ENCODE data around the gene FOXP1. TPM values are rescaled to one million over a fixed set of nuclear protein-coding genes. Genes with fewer than 3 reads are reported as not detected.
A peak's percentile ranks its signal among the peaks of the same experiment; 100 is the strongest.

FOXP1 gene
- total and polyA plus RNA-seq, 2 of the 13 experiments (the other 11 are each of a cell fraction or from before 2014, with no cell fraction given) = 40.4 to 59.0 TPM

DNA sequence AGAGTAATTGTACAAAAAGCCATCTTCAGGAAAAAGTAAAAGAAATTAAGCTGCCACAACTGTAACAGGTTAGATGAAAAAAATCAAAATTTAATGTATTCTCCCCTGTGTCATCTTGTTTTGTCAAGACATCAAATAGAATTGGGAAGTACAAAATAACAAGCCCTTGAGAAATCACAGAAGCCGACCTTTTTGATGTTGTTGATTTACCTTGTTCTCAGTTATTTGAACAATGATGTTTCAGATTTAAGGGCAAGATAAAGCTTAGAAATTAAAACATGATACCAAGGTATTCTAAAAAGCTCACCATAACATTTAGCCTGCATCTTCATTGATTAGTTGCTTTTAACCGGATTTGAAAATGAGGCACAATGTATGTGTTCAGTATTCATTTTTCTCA is 523.0 kb downstream of the FOXP1 start (continued):
- TF ChIP-seq, protein P1, sequence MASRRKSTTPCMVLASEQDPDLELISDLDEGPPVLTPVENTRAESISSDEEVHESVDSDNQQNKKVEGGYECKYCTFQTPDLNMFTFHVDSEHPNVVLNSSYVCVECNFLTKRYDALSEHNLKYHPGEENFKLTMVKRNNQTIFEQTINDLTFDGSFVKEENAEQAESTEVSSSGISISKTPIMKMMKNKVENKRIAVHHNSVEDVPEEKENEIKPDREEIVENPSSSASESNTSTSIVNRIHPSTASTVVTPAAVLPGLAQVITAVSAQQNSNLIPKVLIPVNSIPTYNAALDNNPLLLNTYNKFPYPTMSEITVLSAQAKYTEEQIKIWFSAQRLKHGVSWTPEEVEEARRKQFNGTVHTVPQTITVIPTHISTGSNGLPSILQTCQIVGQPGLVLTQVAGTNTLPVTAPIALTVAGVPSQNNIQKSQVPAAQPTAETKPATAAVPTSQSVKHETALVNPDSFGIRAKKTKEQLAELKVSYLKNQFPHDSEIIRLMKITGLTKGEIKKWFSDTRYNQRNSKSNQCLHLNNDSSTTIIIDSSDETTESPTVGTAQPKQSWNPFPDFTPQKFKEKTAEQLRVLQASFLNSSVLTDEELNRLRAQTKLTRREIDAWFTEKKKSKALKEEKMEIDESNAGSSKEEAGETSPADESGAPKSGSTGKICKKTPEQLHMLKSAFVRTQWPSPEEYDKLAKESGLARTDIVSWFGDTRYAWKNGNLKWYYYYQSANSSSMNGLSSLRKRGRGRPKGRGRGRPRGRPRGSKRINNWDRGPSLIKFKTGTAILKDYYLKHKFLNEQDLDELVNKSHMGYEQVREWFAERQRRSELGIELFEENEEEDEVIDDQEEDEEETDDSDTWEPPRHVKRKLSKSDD (CRISPR knock-in tag; IDR thresholded peaks at IDR 0.05; ENCODE audit: low read depth) = no peak
- TF ChIP-seq TGIF2 (CRISPR knock-in tag; IDR thresholded peaks at IDR 0.05) = no peak
- no peak for TF ChIP-seq RARG (CRISPR knock-in tag; IDR thresholded peaks at IDR 0.05; ENCODE audit: low read depth)
- TF ChIP-seq, protein P2, sequence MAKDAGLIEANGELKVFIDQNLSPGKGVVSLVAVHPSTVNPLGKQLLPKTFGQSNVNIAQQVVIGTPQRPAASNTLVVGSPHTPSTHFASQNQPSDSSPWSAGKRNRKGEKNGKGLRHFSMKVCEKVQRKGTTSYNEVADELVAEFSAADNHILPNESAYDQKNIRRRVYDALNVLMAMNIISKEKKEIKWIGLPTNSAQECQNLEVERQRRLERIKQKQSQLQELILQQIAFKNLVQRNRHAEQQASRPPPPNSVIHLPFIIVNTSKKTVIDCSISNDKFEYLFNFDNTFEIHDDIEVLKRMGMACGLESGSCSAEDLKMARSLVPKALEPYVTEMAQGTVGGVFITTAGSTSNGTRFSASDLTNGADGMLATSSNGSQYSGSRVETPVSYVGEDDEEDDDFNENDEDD (CRISPR knock-in tag; IDR thresholded peaks at IDR 0.05; ENCODE audit: borderline replicate concordance) = no peak
- no peak for TF ChIP-seq POLR2AphosphoS2 (IDR thresholded peaks at IDR 0.05; ENCODE audit: low read depth, low read length)
- TF ChIP-seq ZFP36 (IDR thresholded peaks at IDR 0.05; ENCODE audit: borderline replicate concordance, low read depth, low read length, partially characterized antibody) = no peak
- no peak for TF ChIP-seq JUNB (CRISPR knock-in tag; IDR thresholded peaks at IDR 0.05; ENCODE audit: borderline replicate concordance)
- no peak for TF ChIP-seq ZNF589 (CRISPR knock-in tag; conservative IDR thresholded peaks at IDR 0.05)
- no peak for TF ChIP-seq ZNF550 (CRISPR knock-in tag; IDR thresholded peaks at IDR 0.05; ENCODE audit: borderline replicate concordance)
- peak in 1 of 2 experiments; percentile 36; a peak in 1 of 4 replicates for TF ChIP-seq KLF16 (CRISPR knock-in tag; IDR thresholded peaks at IDR 0.05)
- no peak for TF ChIP-seq MXD4 (CRISPR knock-in tag; IDR thresholded peaks at IDR 0.05)
- no peak for TF ChIP-seq ZC3H13 (CRISPR knock-in tag; IDR thresholded peaks at IDR 0.05)
- TF ChIP-seq, protein P3, sequence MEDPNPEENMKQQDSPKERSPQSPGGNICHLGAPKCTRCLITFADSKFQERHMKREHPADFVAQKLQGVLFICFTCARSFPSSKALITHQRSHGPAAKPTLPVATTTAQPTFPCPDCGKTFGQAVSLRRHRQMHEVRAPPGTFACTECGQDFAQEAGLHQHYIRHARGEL (CRISPR knock-in tag; IDR thresholded peaks at IDR 0.05) = no peak
- TF ChIP-seq, protein P4, sequence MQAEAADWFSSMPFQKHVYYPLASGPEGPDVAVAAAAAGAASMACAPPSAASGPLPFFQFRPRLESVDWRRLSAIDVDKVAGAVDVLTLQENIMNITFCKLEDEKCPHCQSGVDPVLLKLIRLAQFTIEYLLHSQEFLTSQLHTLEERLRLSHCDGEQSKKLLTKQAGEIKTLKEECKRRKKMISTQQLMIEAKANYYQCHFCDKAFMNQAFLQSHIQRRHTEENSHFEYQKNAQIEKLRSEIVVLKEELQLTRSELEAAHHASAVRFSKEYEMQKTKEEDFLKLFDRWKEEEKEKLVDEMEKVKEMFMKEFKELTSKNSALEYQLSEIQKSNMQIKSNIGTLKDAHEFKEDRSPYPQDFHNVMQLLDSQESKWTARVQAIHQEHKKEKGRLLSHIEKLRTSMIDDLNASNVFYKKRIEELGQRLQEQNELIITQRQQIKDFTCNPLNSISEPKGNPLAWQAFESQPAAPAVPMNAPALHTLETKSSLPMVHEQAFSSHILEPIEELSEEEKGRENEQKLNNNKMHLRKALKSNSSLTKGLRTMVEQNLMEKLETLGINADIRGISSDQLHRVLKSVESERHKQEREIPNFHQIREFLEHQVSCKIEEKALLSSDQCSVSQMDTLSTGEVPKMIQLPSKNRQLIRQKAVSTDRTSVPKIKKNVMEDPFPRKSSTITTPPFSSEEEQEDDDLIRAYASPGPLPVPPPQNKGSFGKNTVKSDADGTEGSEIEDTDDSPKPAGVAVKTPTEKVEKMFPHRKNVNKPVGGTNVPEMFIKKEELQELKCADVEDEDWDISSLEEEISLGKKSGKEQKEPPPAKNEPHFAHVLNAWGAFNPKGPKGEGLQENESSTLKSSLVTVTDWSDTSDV (CRISPR knock-in tag; IDR thresholded peaks at IDR 0.05) = no peak
- TF ChIP-seq SP1 (IDR thresholded peaks at IDR 0.05) = no peak
- no peak for TF ChIP-seq SP1 (CRISPR knock-in tag; IDR thresholded peaks at IDR 0.05)
- peak; percentile 76 for TF ChIP-seq HMG20B (CRISPR knock-in tag; conservative IDR thresholded peaks at IDR 0.05)
- TF ChIP-seq YY1 (IDR thresholded peaks at IDR 0.05; ENCODE audit: insufficient read depth, insufficient replicate concordance, low read depth, low read length) = no peak
- no peak for TF ChIP-seq KDM2A (CRISPR knock-in tag; IDR thresholded peaks at IDR 0.05; ENCODE audit: borderline replicate concordance, low read depth)
- TF ChIP-seq TBX3 (IDR thresholded peaks at IDR 0.05; ENCODE audit: borderline replicate concordance) = peak; percentile 89
- TF ChIP-seq, protein P5, sequence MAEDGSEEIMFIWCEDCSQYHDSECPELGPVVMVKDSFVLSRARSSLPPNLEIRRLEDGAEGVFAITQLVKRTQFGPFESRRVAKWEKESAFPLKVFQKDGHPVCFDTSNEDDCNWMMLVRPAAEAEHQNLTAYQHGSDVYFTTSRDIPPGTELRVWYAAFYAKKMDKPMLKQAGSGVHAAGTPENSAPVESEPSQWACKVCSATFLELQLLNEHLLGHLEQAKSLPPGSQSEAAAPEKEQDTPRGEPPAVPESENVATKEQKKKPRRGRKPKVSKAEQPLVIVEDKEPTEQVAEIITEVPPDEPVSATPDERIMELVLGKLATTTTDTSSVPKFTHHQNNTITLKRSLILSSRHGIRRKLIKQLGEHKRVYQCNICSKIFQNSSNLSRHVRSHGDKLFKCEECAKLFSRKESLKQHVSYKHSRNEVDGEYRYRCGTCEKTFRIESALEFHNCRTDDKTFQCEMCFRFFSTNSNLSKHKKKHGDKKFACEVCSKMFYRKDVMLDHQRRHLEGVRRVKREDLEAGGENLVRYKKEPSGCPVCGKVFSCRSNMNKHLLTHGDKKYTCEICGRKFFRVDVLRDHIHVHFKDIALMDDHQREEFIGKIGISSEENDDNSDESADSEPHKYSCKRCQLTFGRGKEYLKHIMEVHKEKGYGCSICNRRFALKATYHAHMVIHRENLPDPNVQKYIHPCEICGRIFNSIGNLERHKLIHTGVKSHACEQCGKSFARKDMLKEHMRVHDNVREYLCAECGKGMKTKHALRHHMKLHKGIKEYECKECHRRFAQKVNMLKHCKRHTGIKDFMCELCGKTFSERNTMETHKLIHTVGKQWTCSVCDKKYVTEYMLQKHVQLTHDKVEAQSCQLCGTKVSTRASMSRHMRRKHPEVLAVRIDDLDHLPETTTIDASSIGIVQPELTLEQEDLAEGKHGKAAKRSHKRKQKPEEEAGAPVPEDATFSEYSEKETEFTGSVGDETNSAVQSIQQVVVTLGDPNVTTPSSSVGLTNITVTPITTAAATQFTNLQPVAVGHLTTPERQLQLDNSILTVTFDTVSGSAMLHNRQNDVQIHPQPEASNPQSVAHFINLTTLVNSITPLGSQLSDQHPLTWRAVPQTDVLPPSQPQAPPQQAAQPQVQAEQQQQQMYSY (CRISPR knock-in tag; IDR thresholded peaks at IDR 0.05) = no peak
